ENCODE data around the gene ATP12A. TPM values are rescaled to one million over a fixed set of nuclear protein-coding genes. Genes with fewer than 3 reads are reported as not detected.
A peak's percentile ranks its signal among the peaks of the same experiment; 100 is the strongest.

Gene ATP12A
- total and polyA plus RNA-seq, 11 donors = not detected

- Histone ChIP-seq H3K36me3 (no peaks in the 10 kb centered on the region), H3K4me1 (peaks cover 0 to 16% (median 0%) of the 10 kb centered on the region in 12 donors), H3K9me3 (no peaks in the 10 kb centered on the region), H3K27ac (no peak overlapping the region), H3K27me3 (peaks cover 6 to 26% (median 13%) of the 10 kb centered on the region in 9 donors), H3K4me3 (no peak overlapping the region)
- no peak for DNase-seq
- intact Hi-C loops (cut with DNase I) = no loop called here
- 63 to 95% (median 88%) methylated on average over 6 to 11 of the region's 11 CpGs for WGBS, 4 donors
- TF ChIP-seq CTCF (IDR thresholded peaks at IDR 0.05) (no peak), POLR2A (IDR thresholded peaks at IDR 0.05) (no peak)
- ATAC-seq = no peak
These were observed 60.9 kb downstream of the ATP12A start for GRCh38 chr13:24741016-24741662.

GRCh38 chr13:24741791-24742190, 61.6 kb downstream of the ATP12A start:
- no peak overlapping the region for H3K4me3 ChIP-seq
- peaks cover 7 to 32% (median 20%) of the 10 kb centered on the region in 9 donors for H3K27me3 ChIP-seq
- ATAC-seq = no peak
- H3K27ac ChIP-seq = no peak overlapping the region
- intact Hi-C loops (cut with DNase I) = no loop called here
- peaks cover 0 to 22% (median 3%) of the 10 kb centered on the region in 12 donors for H3K4me1 ChIP-seq
- no peaks in the 10 kb centered on the region for H3K9me3 ChIP-seq
- H3K36me3 ChIP-seq = no peaks in the 10 kb centered on the region
- TF ChIP-seq CTCF (IDR thresholded peaks at IDR 0.05) = no peak
- TF ChIP-seq POLR2A (IDR thresholded peaks at IDR 0.05) = no peak
- DNase-seq = no peak
- WGBS, 4 donors = 60 to 74% (median 67%) methylated on average over 6 to 8 of the region's 8 CpGs

GRCh38 chr13:24742294-24742693, 62.1 kb downstream of the ATP12A start:
- Histone ChIP-seq H3K27me3 (peaks cover 8 to 37% (median 25%) of the 10 kb centered on the region in 9 donors), H3K9me3 (no peaks in the 10 kb centered on the region), H3K4me3 (no peak overlapping the region), H3K36me3 (no peaks in the 10 kb centered on the region), H3K27ac (no peak overlapping the region), H3K4me1 (peaks cover 0 to 27% (median 7%) of the 10 kb centered on the region in 12 donors)
- no peak for DNase-seq
- ATAC-seq = peak in 1 of 4 donors; percentile 53
- TF ChIP-seq POLR2A (IDR thresholded peaks at IDR 0.05) (no peak), CTCF (IDR thresholded peaks at IDR 0.05) (no peak)
- 23 to 39% (median 29%) methylated on average over 6 of the region's 6 CpGs for WGBS, 4 donors
- intact Hi-C loops (cut with DNase I) = no loop called here

- intact Hi-C loops (cut with DNase I) = no loop called here
- Histone ChIP-seq H3K4me3 (no peak overlapping the region), H3K9me3 (no peaks in the 10 kb centered on the region), H3K4me1 (peaks cover 0 to 34% (median 12%) of the 10 kb centered on the region in 12 donors), H3K27me3 (peaks cover 15 to 44% (median 31%) of the 10 kb centered on the region in 9 donors), H3K36me3 (no peaks in the 10 kb centered on the region), H3K27ac (no peak overlapping the region)
- 70 to 89% (median 75%) methylated on average over 4 of the region's 4 CpGs for WGBS, 4 donors
- no peak for TF ChIP-seq CTCF (IDR thresholded peaks at IDR 0.05)
- no peak for TF ChIP-seq POLR2A (IDR thresholded peaks at IDR 0.05)
- ATAC-seq (no peak), DNase-seq (no peak)
These were observed 62.8 kb downstream of the ATP12A start for GRCh38 chr13:24742977-24743376.

Measured in heart left ventricle (tissue), 16 donors.